COLO668 (cell line): ENCODE data around the gene MGAT5B.

Experiments used
- DNase-seq: peaks from one replicate; lab custom pipeline; 2025; ENCODE audit not compliant: unreplicated experiment; lab: John Stamatoyannopoulos, UW

The MGAT5B gene

DNA sequence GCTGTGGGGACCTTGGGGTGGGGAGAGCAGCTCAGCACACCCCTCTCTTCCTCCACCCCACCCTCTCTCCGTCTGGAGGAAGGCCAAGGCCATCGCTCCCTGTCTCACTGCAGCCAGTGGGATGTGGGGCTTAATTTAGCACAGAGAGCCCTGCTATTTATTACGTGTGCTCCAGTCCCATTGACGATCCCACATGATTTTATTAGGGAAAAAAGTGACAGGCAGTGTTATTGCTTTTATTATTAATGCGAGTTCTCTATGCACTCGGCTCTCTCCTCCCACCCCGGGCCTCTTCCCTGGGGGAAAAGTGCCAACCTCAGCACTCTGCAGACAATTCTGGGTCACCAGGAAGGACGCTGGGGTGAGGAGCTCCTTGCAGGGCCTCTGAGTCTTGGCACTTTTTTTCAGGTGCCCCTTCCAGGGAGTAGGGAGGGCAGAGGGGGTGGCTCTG is 57.3 kb downstream of the MGAT5B start:
- DNase-seq = no peak

DNA sequence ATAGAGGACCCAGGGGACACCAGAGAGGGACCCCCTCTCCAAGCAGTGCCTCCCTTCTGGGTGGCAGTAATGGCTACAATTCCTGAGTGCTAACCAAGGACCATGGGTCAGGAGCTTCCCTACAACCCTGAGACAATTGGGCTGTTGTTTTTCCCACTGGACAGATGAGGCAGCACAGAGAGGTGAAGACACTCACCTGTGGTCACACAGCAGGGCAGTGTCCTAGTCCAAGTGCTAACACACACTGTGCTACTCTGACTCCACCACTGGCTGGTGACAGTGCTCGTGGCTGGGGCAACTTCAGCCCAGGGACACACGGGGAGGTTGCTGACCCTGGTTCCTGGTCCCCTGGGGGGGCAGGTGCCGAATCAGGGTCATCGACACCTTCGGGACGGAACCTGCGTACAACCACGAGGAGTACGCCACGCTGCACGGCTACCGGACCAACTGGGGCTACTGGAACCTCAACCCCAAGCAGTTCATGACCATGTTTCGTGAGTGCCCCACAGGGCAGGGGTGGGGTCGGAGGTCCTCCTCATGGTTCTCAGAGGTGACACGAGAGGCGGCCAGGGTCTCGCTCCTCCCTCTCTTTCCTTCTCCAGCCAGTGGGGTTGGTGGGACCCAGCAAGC is 58.1 kb downstream of the MGAT5B start:
- no peak for DNase-seq

DNA sequence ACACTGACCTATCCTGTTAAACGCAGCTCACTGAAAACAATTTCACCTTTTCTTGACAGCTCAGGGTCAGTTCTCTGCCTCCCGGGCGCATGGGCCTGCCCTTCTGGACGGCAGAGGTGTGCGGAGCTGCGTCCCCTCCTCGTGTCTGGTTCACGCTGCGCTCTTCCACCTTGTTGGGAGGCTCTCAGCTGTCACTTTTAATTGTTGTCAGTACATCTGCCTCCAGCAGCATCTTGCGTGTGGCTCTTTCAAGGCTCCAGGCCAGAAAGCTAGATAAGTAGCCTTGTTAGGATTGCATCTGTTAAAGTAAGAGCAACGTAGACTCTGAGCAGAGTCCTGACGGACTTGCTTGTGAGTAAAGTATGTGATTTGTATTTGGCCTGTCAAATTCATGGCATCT is 59.4 kb downstream of the MGAT5B start:
- no peak for DNase-seq

DNA sequence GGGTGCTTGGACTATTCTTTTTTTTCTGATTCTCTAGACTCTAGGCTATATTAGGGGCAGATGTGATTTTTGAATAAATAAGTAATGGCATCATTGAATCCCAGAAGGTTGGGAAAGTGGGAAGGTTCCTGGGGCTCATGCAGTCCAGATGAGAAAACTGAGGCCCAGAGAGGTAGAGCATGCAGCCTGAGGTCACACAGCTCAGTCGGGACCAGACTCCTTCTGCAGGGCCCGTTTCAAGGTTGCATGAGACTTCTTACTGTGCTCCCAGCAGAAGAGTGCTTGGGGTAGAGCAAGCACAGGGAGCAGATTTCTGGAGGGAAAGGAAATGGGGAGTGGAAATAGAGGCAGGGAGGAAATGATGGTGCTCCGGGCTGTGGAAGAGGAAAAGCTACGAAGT is 59.8 kb downstream of the MGAT5B start:
- no peak for DNase-seq

DNA sequence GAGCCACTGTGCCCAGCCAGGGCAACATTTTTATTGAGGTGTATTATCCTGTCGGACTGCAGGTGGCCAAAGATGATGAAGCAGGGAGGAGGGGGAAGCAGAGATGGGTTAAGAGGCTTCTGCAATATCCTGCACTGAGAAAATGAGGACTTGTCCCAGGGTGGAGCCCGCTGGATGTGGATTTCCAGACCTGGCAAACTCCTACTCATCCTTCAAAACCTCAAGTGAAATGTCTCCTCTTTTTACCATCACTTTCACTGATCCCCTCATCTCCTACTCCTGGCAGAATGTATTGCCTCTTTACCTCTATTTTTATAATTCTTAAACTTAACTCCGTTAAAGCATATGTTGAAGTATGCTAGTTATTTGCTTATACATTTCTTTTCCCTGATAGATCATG is 60.9 kb downstream of the MGAT5B start:
- DNase-seq = no peak

DNA sequence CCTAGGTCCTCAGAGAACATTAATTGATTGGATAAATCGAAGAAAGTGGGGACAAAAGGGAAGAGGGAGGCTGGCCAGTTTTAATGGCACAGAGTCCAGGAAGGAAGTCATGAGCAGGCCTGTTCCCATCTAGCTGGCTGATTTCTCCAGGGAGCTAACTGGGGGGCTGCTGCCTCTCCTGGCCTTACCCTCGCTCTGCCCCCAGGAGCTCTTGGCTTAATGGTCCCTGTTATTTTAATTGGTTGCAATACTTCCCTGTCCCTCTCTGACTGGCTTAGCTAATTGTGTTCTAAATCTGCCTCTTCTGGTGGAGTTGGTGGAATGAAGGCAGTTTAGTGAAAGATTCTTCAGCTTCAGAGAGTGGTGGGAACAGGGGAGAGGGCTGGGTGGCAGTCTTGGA is 61.4 kb downstream of the MGAT5B start:
- DNase-seq = no peak

DNA sequence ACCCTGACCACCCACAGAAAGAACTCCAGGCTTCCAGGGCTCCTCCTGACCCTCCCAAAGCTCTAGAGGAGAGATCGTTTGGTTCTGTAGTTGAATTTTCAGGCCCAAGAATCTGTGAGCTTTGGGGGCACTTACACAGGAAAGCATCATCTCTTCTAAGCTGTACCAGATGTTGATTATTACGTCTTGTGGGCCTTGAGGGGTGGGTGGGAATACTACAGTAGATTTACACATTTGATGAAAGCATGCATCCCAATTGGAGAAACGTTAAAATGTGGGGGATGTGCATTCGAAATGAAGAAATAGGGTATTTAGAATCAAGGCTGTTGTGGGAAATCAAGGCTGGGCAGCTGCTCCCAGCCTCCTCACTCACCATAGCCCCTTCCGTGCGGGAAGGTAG is 61.9 kb downstream of the MGAT5B start:
- no peak for DNase-seq

DNA sequence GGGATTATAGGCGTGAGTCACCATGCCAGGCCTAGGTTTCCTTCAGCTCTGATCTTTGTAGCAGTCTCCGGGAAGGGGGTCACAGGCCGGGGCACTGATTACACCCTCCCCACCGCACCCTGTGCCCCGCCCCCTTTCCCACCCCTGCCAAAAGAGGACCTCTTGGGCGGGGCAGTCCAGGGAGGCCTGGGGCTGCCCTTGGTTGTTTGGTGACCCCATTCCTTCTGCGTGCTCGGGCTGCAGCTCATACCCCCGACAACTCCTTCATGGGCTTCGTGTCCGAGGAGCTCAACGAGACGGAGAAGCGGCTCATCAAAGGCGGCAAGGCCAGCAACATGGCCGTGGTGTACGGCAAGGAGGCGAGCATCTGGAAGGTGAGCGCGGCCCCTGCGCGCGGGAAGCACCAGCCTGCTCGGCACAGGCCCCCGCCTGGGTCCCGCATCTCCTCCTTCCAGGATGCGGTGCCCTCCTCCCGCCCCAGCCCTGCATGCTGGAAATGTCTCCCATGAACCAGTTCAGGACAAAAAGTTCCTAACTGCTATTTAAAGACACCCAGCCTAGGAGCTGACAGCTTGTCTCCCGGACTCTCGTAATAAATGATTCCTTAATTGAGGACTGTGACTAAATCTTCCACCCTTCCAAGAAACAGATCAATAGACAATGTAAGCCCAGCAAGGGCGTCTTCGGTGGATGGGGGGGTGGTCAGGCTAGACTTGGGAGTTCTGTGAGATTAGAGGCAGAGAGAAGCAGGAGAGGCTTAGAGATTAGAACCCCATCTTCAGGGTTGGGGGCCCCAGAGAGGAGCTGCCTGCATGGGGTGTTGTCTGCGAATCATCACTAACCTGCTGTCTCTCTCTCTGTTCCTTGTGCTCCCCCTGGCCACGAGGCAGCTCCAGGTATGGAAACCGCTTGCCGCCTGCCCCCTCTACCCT is 64.5 kb downstream of the MGAT5B start:
- no peak for DNase-seq

DNA sequence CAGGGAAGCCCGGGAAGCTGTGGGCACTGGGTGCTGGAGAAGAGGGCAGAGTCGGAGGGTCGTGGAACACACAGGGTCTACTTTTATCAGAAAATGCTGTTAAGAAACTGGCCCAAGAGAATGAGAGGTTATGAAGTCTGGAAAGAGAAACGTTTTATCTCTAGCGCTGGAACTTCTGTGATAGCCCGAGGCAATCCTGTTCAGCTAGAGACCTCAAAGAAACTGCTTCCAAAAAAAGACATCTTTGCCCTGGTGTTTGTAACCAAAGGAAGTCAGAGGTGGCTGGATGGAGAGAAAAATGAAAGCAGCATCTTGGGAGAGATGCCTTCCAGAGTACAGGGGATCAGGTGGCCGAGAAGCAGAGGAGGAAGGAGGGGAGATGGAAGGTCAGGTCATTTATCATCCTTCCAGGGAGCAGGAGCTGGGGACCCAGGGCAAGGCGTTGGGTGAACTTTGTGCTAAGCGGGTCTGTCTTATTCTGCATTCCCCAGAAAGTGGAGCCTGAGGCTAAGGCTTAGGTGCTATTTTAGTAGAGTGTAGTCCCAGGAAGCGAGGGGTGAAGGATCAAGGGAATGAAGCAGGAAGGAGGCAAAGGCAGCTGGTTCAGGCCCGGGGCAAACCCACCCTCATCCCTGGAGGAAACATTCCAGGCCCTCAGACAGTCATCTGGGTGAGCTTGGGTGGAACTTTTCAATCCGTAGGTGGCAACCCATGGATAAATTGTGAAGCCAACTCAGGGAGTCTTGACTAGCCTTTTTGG is 66.5 kb downstream of the MGAT5B start:
- DNase-seq = no peak

DNA sequence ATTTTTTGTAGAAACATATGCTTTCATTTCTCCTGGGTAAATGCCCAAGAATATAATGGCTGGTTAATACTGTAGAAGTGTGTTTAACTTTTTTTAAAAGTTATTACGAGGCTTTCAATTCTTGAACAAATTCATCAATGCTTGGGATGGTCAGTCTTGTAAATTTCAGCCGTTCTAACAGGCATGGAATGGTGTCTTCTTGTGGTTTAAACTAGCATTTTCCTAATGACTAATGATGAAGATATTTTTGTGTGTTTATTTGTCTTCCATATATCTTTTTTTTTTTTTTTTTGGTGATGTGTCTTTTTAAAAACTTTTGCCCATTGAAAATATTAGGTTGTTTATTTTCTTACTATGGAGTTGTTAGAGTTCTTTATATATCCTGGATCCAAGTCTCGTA is 67.1 kb downstream of the MGAT5B start:
- no peak for DNase-seq

DNA sequence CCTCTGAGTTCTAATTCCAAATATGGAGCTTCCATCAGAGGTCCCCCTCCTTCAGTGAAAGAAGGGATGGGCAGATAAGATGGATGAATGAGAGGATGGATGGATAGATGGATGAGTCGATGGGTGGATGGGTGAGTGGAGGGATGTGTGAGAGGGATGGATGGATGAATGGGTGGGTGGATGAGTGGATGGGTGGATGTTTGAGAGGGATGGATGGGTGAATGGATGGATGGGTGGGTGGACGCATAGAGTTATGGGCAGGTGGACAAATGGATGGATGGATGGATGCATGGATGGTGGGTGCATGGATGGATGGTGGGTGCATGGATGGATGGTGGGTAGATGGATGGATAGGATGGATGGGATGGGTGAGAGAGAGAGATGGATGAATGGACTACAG is 69.0 kb downstream of the MGAT5B start:
- no peak for DNase-seq

DNA sequence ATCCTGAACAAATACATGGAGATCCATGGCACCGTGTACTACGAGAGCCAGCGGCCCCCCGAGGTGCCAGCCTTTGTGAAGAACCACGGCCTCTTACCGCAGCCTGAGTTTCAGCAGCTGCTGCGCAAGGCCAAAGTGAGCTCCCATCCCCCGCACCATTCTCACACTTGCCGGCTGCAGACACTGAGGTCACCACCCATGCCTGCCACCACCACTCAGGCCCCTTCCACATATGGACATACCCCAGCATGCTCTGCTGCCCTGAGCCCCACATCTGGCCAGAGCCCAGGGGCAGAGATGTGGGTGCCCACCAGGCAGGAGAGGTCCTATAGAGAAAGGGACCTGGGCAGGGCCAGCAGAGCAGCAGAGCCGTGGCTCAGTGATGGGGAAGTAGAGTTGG is 69.8 kb downstream of the MGAT5B start:
- DNase-seq = no peak

DNA sequence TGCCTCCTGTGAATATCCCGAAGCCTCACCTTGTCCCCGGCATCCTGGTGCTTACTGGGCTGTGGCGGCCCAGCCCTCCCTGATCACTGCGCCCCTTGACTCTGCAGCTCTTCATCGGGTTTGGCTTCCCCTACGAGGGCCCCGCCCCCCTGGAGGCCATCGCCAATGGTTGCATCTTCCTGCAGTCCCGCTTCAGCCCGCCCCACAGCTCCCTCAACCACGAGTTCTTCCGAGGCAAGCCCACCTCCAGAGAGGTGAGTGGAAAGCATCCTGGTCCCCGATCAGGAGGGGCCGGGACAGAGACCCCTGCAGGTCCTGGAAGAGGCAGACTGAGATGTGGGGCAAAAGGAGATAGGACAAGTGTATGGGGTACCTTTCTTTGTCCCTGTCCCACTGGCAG is 72.1 kb downstream of the MGAT5B start:
- no peak for DNase-seq

DNA sequence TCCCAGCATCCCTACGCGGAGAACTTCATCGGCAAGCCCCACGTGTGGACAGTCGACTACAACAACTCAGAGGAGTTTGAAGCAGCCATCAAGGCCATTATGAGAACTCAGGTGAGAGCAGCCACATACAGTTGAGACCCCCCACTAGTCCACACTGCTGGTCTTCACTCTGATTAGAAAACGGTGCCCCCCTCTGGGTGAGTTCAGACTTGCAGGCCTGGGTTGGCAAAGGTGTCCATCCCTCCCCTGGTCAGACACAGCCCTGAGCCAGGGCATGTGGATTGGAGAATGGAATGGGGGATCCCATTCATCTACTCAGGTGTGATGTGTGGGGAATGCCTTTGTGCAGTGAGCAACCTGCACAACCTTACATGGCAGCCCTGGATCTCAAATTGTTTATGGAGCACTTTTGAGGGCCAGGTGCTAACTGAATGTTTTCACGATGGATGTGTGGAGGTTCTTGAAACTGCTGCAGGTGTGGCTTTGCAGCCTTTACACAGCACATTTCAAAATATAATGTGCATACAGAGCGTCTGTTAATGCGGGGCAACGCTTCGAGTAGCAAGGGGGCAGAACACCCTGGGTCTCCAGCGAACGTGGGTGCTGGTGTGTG is 72.6 kb downstream of the MGAT5B start:
- DNase-seq = no peak

DNA sequence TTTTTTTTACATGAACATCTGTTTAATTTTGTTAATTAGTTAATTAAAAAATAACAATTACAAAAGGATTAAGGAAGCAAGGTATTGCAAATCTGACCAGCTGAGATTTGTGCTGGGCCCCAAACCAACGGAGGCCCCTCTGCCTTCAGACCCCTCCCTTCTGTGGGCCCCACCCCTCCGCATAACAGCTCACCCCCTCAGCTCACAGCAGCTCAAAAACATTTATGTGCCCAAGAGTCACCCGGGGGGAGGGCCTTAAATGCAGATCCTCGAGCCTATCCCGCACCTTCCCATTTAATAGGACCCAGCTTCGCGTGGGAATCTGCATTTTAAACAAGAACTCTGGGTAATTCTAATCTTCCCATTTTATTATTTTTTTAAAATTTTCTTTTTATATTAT is 75.0 kb downstream of the MGAT5B start:
- DNase-seq = no peak

DNA sequence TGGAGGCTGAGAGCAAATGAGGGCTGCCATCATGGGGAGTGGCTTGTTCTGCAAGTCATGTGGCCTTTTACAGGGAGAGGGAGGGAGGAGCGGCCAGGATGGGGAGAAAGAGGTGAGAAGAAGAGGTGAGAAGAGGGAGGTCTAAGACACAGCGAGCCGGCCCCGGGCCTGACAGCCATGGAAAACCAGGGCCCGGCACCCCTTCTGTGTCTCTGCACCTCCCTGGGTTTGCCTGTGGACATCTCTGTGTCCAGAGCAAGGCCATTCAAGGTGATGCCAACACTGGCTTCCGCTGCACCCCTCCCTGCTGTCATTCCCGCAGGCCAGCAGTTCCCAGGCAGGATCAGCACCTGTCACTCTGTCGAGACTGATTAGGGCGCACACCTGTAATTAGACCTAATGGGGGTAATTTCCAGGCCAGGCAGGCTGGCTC is 75.6 kb downstream of the MGAT5B start:
- DNase-seq = no peak

DNA sequence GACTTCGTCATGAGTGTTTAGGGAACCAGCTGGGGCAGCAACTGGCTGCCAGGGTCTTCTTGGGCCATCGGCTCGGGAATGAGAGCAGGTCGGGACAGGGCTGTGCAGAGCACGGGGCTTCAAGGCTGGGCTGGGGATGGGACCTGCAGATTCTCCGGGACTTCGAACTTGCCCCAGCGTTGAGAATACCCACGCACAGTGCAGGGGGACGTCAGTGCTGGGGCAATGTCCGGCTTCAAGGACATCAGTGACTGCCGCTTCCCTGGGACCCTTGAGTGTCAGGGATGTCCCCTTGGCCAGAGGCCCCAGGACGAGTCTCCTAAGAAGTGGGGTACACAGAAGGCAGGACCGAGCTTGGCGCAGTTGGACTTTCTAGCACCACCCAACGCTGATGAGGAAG is 76.3 kb downstream of the MGAT5B start:
- DNase-seq = no peak

DNA sequence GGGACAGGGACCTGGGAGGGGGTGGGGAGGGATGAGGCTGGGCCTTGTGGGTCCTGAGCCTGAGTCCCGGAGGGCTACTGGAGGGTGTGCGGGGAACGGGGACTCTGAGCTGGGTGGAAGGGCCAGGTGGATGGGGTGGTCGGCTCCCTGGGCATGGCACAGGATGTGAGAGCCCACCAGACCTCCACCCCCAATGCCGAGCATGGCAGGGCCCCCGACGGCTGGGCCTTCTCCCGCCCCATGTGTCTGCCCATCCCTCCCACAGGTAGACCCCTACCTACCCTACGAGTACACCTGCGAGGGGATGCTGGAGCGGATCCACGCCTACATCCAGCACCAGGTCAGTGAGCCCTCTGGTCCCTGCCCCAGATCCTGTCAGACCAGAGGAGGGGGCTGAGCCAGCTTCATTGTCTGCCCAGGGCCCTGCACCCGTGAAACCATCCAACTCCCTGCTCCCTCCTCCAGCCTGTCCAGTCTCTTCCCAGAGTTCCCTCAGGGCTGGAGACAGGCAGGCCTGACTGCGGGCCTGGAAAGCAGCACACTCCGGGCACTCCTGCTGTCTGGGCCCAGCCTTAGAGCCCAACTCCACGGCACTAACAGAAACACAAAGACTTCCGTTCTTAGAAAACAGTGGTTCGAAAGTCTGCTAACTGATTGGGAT is 78.0 kb downstream of the MGAT5B start:
- no peak for DNase-seq

DNA sequence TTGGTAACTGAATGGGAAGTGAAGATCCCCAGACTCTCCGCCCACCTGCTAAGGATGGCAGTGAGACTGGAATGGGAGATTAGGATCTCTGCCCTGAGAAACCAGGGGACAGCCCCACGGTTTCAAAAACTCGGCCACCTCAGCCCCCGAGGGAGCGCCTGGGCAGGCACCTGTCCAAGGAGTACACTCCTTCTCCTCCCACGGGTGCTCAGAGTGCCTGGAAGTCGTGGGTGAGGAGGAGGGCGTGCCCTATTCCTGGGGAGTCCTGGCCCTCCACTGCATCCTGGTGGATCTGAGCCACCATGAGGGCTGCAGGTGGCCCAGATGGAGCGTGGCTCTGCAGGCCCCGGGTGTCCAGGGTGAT is 78.5 kb downstream of the MGAT5B start:
- no peak for DNase-seq

DNA sequence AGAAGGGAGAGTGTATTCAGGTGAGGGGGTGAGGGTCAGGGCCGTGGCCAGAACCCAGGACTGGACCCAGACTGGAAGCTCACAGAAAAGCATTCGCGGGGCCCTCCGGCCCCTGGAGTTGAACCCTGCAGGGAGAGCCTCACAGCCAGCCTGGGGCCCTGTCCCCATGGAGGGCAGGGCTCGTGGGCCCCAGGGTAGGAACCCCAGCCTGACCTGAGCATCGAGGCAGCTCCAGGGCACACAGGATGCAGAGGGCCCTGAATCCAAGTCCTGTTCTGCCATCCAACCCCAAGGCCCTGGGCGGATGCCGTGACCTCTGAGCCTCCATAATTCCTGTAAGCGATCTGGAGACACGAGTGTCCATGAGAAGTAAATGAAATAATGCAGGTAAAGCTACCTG is 79.1 kb downstream of the MGAT5B start:
- no peak for DNase-seq

DNA sequence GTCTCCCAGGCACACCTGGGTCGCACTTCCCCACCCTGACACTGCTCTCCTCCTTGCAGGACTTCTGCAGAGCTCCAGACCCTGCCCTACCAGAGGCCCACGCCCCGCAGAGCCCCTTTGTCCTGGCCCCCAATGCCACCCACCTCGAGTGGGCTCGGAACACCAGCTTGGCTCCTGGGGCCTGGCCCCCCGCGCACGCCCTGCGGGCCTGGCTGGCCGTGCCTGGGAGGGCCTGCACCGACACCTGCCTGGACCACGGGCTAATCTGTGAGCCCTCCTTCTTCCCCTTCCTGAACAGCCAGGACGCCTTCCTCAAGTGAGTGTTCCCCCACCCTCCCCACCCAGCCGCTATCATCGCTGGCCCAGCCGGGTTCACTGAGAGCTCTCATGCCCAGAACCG is 79.6 kb downstream of the MGAT5B start:
- no peak for DNase-seq
